H9 (cell line): ENCODE results near the gene MBNL1. TPM values are rescaled to one million over a fixed set of nuclear protein-coding genes. Genes with fewer than 3 reads are reported as not detected.

Source experiments
- DNase-seq: peaks from one replicate; pipeline ENCODE4 v3.0.0-alpha.2; 2017
- H2AFZ ChIP-seq: one replicate; pipeline ENCODE4 v1.6.1; 2013; ENCODE audit warnings: mild to moderate bottlenecking, low read length, control low read depth, moderate library complexity
- H2AK5ac ChIP-seq: 2 replicates; pipeline ENCODE4 v1.6.1; 2013; ENCODE audit warnings: low read length, control low read depth, mixed read lengths; ENCODE audit not compliant: insufficient read length
- H2BK120ac ChIP-seq: one replicate; pipeline ENCODE4 v1.6.1; 2013; ENCODE audit warnings: low read depth, mild to moderate bottlenecking, low read length, control low read depth, inconsistent platforms; ENCODE audit not compliant: poor library complexity, severe bottlenecking
- H2BK12ac ChIP-seq: 2 replicates; pipeline ENCODE4 v1.6.1; 2013; ENCODE audit warnings: low read length, control low read depth, mixed read lengths, low read depth; ENCODE audit not compliant: insufficient read length
- H2BK15ac ChIP-seq: 2 replicates; pipeline ENCODE4 v1.6.1; 2013; ENCODE audit warnings: low read depth, low read length, control low read depth
- H2BK20ac ChIP-seq: one replicate; pipeline ENCODE4 v1.6.1; 2013; ENCODE audit warnings: low read depth, mild to moderate bottlenecking, low read length, control low read depth, inconsistent platforms; ENCODE audit not compliant: poor library complexity, severe bottlenecking
- H2BK5ac ChIP-seq: 2 replicates; pipeline ENCODE4 v1.6.1; 2013; ENCODE audit warnings: low read length, control low read depth, mixed read lengths; ENCODE audit not compliant: insufficient read length
- H3K14ac ChIP-seq: 2 replicates; pipeline ENCODE4 v1.6.1; 2013; ENCODE audit warnings: low read length, control low read depth; ENCODE audit not compliant: insufficient read depth
- H3K18ac ChIP-seq: 2 replicates; pipeline ENCODE4 v1.6.1; 2013; ENCODE audit warnings: low read depth, mild to moderate bottlenecking, mixed read lengths, low read length, control low read depth; ENCODE audit not compliant: insufficient read length
- H3K23ac ChIP-seq: 2 replicates; pipeline ENCODE4 v1.6.1; 2013; ENCODE audit warnings: low read length, control low read depth, mixed read lengths, low read depth; ENCODE audit not compliant: insufficient read length
- H3K23me2 ChIP-seq: 2 replicates; pipeline ENCODE4 v1.6.1; 2013; ENCODE audit warnings: low read depth, mild to moderate bottlenecking, mixed read lengths, low read length, control low read depth; ENCODE audit not compliant: insufficient read length, poor library complexity, severe bottlenecking
- H3K27ac ChIP-seq: 2 replicates; pipeline ENCODE4 v1.5.1; 2013; ENCODE audit warnings: low read length, control low read depth, mixed read lengths, low read depth; ENCODE audit not compliant: insufficient read length
- H3K27me3 ChIP-seq: 2 replicates; pipeline ENCODE4 v1.6.1; 2013; ENCODE audit warnings: low read length, control low read depth, inconsistent platforms; ENCODE audit not compliant: insufficient read depth
- H3K4ac ChIP-seq: 2 replicates; pipeline ENCODE4 v1.6.1; 2013; ENCODE audit warnings: low read depth, mild to moderate bottlenecking, control low read depth, inconsistent platforms, low read length, moderate library complexity
- H3K4me1 ChIP-seq: 2 replicates; pipeline ENCODE4 v1.6.1; 2013; ENCODE audit warnings: low read length, control low read depth, inconsistent platforms; ENCODE audit not compliant: insufficient read depth
- H3K4me2 ChIP-seq: 2 replicates; pipeline ENCODE4 v1.6.1; 2013; ENCODE audit warnings: low read length, control low read depth, mixed read lengths; ENCODE audit not compliant: insufficient read length, insufficient read depth
- H3K56ac ChIP-seq: 2 replicates; pipeline ENCODE4 v1.6.1; 2013; ENCODE audit warnings: low read depth, mild to moderate bottlenecking, mixed read lengths, low read length, control low read depth; ENCODE audit not compliant: insufficient read length
- H3K79me1 ChIP-seq: 2 replicates; pipeline ENCODE4 v1.6.1; 2013; ENCODE audit warnings: low read depth, mild to moderate bottlenecking, moderate library complexity, low read length, control low read depth, inconsistent platforms; ENCODE audit not compliant: insufficient read depth, poor library complexity, severe bottlenecking
- H3K79me2 ChIP-seq: 2 replicates; pipeline ENCODE4 v1.6.1; 2013; ENCODE audit warnings: low read length, control low read depth, inconsistent platforms; ENCODE audit not compliant: insufficient read depth
- H3K9ac ChIP-seq: 2 replicates; pipeline ENCODE4 v1.6.1; 2013; ENCODE audit warnings: low read length, control low read depth, mixed read lengths; ENCODE audit not compliant: insufficient read length; ENCODE audit errors: extremely low read depth
- H3K9me3 ChIP-seq: one replicate; pipeline ENCODE4 v1.6.1; 2013; ENCODE audit warnings: low read depth, low read length, inconsistent platforms; ENCODE audit not compliant: control insufficient read depth
- H3T11ph ChIP-seq: one replicate; pipeline ENCODE4 v1.6.1; 2013; ENCODE audit warnings: mild to moderate bottlenecking, low read length, control low read depth, inconsistent platforms
- H4K20me1 ChIP-seq: one replicate; pipeline ENCODE4 v1.6.1; 2013; ENCODE audit not compliant: control insufficient read depth, insufficient read length, insufficient read depth
- H4K5ac ChIP-seq: 2 replicates; pipeline ENCODE4 v1.6.1; 2013; ENCODE audit warnings: low read depth, mild to moderate bottlenecking, mixed read lengths, low read length, control low read depth; ENCODE audit not compliant: insufficient read length
- H4K8ac ChIP-seq: replicated peaks from 2 replicates; pipeline ENCODE4 v1.6.1; 2013; ENCODE audit warnings: low read length, control low read depth, mixed read lengths, low read depth; ENCODE audit not compliant: insufficient read length
- H4K91ac ChIP-seq: 2 replicates; pipeline ENCODE4 v1.6.1; 2013; ENCODE audit warnings: low read depth, mild to moderate bottlenecking, moderate library complexity, mixed read lengths, low read length, control low read depth; ENCODE audit not compliant: insufficient read length
- H3K27ac Mint-ChIP-seq, 3 experiments: 2 replicates in 2 of 3; 3 replicates in 1 of 3; pipeline ENCODE4 v1.8.0; 2020 to 2021; ENCODE audit warnings: mixed read lengths in 3 of 3, mild to moderate bottlenecking in 1 of 3, moderate library complexity in 1 of 3
- H3K27me3 Mint-ChIP-seq: 2 replicates; pipeline ENCODE4 v1.8.0; 2021; ENCODE audit warnings: low read depth, mild to moderate bottlenecking, moderate library complexity, mixed read lengths
- H3K36me3 Mint-ChIP-seq, 3 experiments: 2 replicates in 2 of 3; 3 replicates in 1 of 3; pipeline ENCODE4 v1.8.0; 2020 to 2021; ENCODE audit warnings: low read depth in 3 of 3, mixed read lengths in 3 of 3; ENCODE audit not compliant: insufficient read depth in 1 of 3
- H3K4me1 Mint-ChIP-seq, 2 experiments: 2 replicates each; pipeline ENCODE4 v1.8.0; 2020; ENCODE audit warnings: mixed read lengths in 2 of 2
- H3K4me3 Mint-ChIP-seq, 2 experiments: 2 replicates in 1 of 2; 3 replicates in 1 of 2; pipeline ENCODE4 v1.8.0; 2020 to 2021; ENCODE audit warnings: mild to moderate bottlenecking in 2 of 2, mixed read lengths in 2 of 2, moderate library complexity in 1 of 2
- H3K9me3 Mint-ChIP-seq, 2 experiments: 2 replicates in 1 of 2; 3 replicates in 1 of 2; pipeline ENCODE4 v1.8.0; 2020; ENCODE audit warnings: mild to moderate bottlenecking in 2 of 2, mixed read lengths in 2 of 2, moderate library complexity in 1 of 2
- CTCF ChIP-seq: fragments of 200-600 bp; sonication (generic); conservative IDR thresholded peaks from 3 replicates; pipeline ENCODE4 v1.8.0; 2021; ENCODE audit warnings: antibody characterized with exemption, mild to moderate bottlenecking
- total RNA-seq: library from RNA; stranded (reverse); gene quantifications from 2 replicates; pipeline ENCODE4 v1.2.1, GENCODE V29; 2021

Gene MBNL1
- total RNA-seq, 1 experiment from 2014 or later = 14.9 TPM

- no peaks in the 10 kb centered on the region; a peak in 1 of 5 replicates for H3K9me3 Mint-ChIP-seq
Observed at GRCh38 chr3:152251916-152252315, 16.8 kb upstream of the MBNL1 start.

More at GRCh38 chr3:152251916-152252315, 16.8 kb upstream of the MBNL1 start:
- H3K4ac ChIP-seq = no peak overlapping the region
- DNase-seq = no peak
- no peak overlapping the region for H4K5ac ChIP-seq
- Mint-ChIP-seq H3K27ac (no peak overlapping the region), H3K4me3 (no peak overlapping the region), H3K4me1 (no peaks in the 10 kb centered on the region), H3K36me3 (no peaks in the 10 kb centered on the region), H3K27me3 (no peaks in the 10 kb centered on the region)
- TF ChIP-seq CTCF = no peak
- H3K56ac ChIP-seq = no peak overlapping the region
- H3K9me3 ChIP-seq = no peaks in the 10 kb centered on the region
- H4K20me1 ChIP-seq = no peaks in the 10 kb centered on the region
- H3T11ph ChIP-seq = no peak overlapping the region
- no peak overlapping the region for H2AK5ac ChIP-seq
- H2BK15ac ChIP-seq = no peak overlapping the region
- no peak overlapping the region for H4K8ac ChIP-seq
- H2BK120ac ChIP-seq = no peak overlapping the region
- no peak overlapping the region for H3K4me2 ChIP-seq
- H3K27ac ChIP-seq = no peak overlapping the region
- H3K18ac ChIP-seq = no peak overlapping the region
- no peak overlapping the region for H3K9ac ChIP-seq
- H3K79me2 ChIP-seq = no peaks in the 10 kb centered on the region
- no peak overlapping the region for H2AFZ ChIP-seq
- H4K91ac ChIP-seq = no peak overlapping the region
- no peak overlapping the region for H3K23ac ChIP-seq
- H3K4me1 ChIP-seq = no peaks in the 10 kb centered on the region; the same call in 1 of the 2 replicates
- no peak overlapping the region for H2BK5ac ChIP-seq
- no peaks in the 10 kb centered on the region for H3K79me1 ChIP-seq
- no peaks in the 10 kb centered on the region for H3K27me3 ChIP-seq
- H3K23me2 ChIP-seq = no peaks in the 10 kb centered on the region
- no peak overlapping the region for H3K14ac ChIP-seq
- no peak overlapping the region for H2BK20ac ChIP-seq
- no peak overlapping the region for H2BK12ac ChIP-seq
